Measurements from ENCODE around the gene DSCAM.

DSCAM gene

GRCh38 chr21:40685141-40685540 lies 161.8 kb downstream of the DSCAM start:
- no peak for TF ChIP-seq CTCF (conservative IDR thresholded peaks at IDR 0.05; ENCODE audit: low read depth, low read length)
- no peak for DNase-seq (ENCODE audit: low read depth)
- H3K4me3 ChIP-seq (ENCODE audit: low read depth, low read length) = no peak overlapping the region

GRCh38 chr21:40684726-40685125 lies 162.2 kb downstream of the DSCAM start:
- TF ChIP-seq CTCF (conservative IDR thresholded peaks at IDR 0.05; ENCODE audit: low read depth, low read length) = no peak
- DNase-seq (ENCODE audit: low read depth) = no peak
- no peak overlapping the region for H3K4me3 ChIP-seq (ENCODE audit: low read depth, low read length)

GRCh38 chr21:40683349-40683748 lies 163.6 kb downstream of the DSCAM start:
- DNase-seq (ENCODE audit: low read depth) = no peak
- no peak for TF ChIP-seq CTCF (conservative IDR thresholded peaks at IDR 0.05; ENCODE audit: low read depth, low read length)
- H3K4me3 ChIP-seq (ENCODE audit: low read depth, low read length) = no peak overlapping the region

GRCh38 chr21:40681164-40681859 lies 165.6 kb downstream of the DSCAM start:
- no peak overlapping the region for H3K4me3 ChIP-seq (ENCODE audit: low read depth, low read length)
- DNase-seq (ENCODE audit: low read depth) = no peak
- TF ChIP-seq CTCF (conservative IDR thresholded peaks at IDR 0.05; ENCODE audit: low read depth, low read length) = no peak

- H3K4me3 ChIP-seq (ENCODE audit: low read depth, low read length) = no peak overlapping the region
- no peak for TF ChIP-seq CTCF (conservative IDR thresholded peaks at IDR 0.05; ENCODE audit: low read depth, low read length)
These were observed 166.6 kb downstream of the DSCAM start for GRCh38 chr21:40680311-40680710.

GRCh38 chr21:40678681-40679284 lies 168.2 kb downstream of the DSCAM start:
- H3K4me3 ChIP-seq (ENCODE audit: low read depth, low read length) = no peak overlapping the region
- no peak for DNase-seq (ENCODE audit: low read depth)
- no peak for TF ChIP-seq CTCF (conservative IDR thresholded peaks at IDR 0.05; ENCODE audit: low read depth, low read length)

More at GRCh38 chr21:40680311-40680710, 166.6 kb downstream of the DSCAM start:
- DNase-seq (ENCODE audit: low read depth) = no peak

GRCh38 chr21:40675017-40675416 lies 171.9 kb downstream of the DSCAM start:
- DNase-seq (ENCODE audit: low read depth) = no peak
- no peak for TF ChIP-seq CTCF (conservative IDR thresholded peaks at IDR 0.05; ENCODE audit: low read depth, low read length)

More at GRCh38 chr21:40675017-40675416, 171.9 kb downstream of the DSCAM start:
- no peak overlapping the region for H3K4me3 ChIP-seq (ENCODE audit: low read depth, low read length)
